ENCODE data around the gene BAMBI.

Gene BAMBI

GRCh38 chr10:28730031-28730778, 52.9 kb downstream of the BAMBI start:
- in situ Hi-C loops (cut with MboI; ENCODE audit: low sequenced_read_pairs): no loop called here

GRCh38 chr10:28732091-28732490, 54.8 kb downstream of the BAMBI start:
- in situ Hi-C loops (cut with MboI; ENCODE audit: low sequenced_read_pairs): no loop called here

All from HL-60/S4 treated with retinoic acid at 250 ng/mL for 4 days and 3 days (cell line).